ENCODE data around the gene TEX36. TPM values are rescaled to one million over a fixed set of nuclear protein-coding genes. Genes with fewer than 3 reads are reported as not detected.

TEX36 gene
- total RNA-seq, 1 experiment from 2014 or later = not detected

- Mint-ChIP-seq H3K9me3 (ENCODE audit: unreplicated experiment) (peaks cover 8% of the 10 kb centered on the region), H3K27ac (ENCODE audit: low read depth, unreplicated experiment) (no peak overlapping the region), H3K4me3 (ENCODE audit: unreplicated experiment) (no peak overlapping the region), H3K4me1 (ENCODE audit: insufficient read depth, unreplicated experiment) (no peaks in the 10 kb centered on the region), H3K36me3 (ENCODE audit: insufficient read depth, unreplicated experiment) (no peaks in the 10 kb centered on the region), H3K27me3 (ENCODE audit: insufficient read depth, unreplicated experiment) (no peaks in the 10 kb centered on the region)
- no peak for TF ChIP-seq CTCF (IDR thresholded peaks at IDR 0.05; ENCODE audit: unreplicated experiment)
- intact Hi-C loops (cut with micrococcal nuclease) = no loop called here
- BruUV-seq (replicated peaks) = no TSS peak
- ChIA-PET CTCF (no interaction called here), POLR2A (interaction anchor here (0.6 kb wide), 1 partner anchor 9 kb away, joined by 3 read pairs; no protein-coding TSS in a partner anchor)
- DNase-seq (ENCODE audit: unreplicated experiment) = no peak
Observed at GRCh38 chr10:125711110-125711750, 28.3 kb upstream of the TEX36 start.

GRCh38 chr10:125709553-125710474 lies 26.9 kb upstream of the TEX36 start:
- no peak overlapping the region for H3K4me3 Mint-ChIP-seq (ENCODE audit: unreplicated experiment)
- no peak overlapping the region for H3K27ac Mint-ChIP-seq (ENCODE audit: low read depth, unreplicated experiment)
- ChIA-PET POLR2A (interaction anchor here (0.6 kb wide), 1 partner anchor 756 kb away, joined by 4 read pairs; no protein-coding TSS in a partner anchor), CTCF (interaction anchor here (0.7 kb wide), 1 partner anchor 51 kb away, joined by 3 read pairs; no protein-coding TSS in a partner anchor)
- H3K27me3 Mint-ChIP-seq (ENCODE audit: insufficient read depth, unreplicated experiment) = no peaks in the 10 kb centered on the region
- intact Hi-C loops (cut with micrococcal nuclease) = no loop called here
- no peak for DNase-seq (ENCODE audit: unreplicated experiment)
- H3K9me3 Mint-ChIP-seq (ENCODE audit: unreplicated experiment) = peaks cover 8% of the 10 kb centered on the region
- BruUV-seq (replicated peaks) = no TSS peak
- no peak for TF ChIP-seq CTCF (IDR thresholded peaks at IDR 0.05; ENCODE audit: unreplicated experiment)
- H3K4me1 Mint-ChIP-seq (ENCODE audit: insufficient read depth, unreplicated experiment) = no peaks in the 10 kb centered on the region
- H3K36me3 Mint-ChIP-seq (ENCODE audit: insufficient read depth, unreplicated experiment) = no peaks in the 10 kb centered on the region

- Mint-ChIP-seq H3K4me1 (ENCODE audit: insufficient read depth, unreplicated experiment) (no peaks in the 10 kb centered on the region), H3K27me3 (ENCODE audit: insufficient read depth, unreplicated experiment) (no peaks in the 10 kb centered on the region), H3K9me3 (ENCODE audit: unreplicated experiment) (peaks cover 8% of the 10 kb centered on the region), H3K4me3 (ENCODE audit: unreplicated experiment) (no peak overlapping the region), H3K36me3 (ENCODE audit: insufficient read depth, unreplicated experiment) (no peaks in the 10 kb centered on the region), H3K27ac (ENCODE audit: low read depth, unreplicated experiment) (no peak overlapping the region)
- BruUV-seq (replicated peaks) = no TSS peak
- DNase-seq (ENCODE audit: unreplicated experiment) = no peak
- TF ChIP-seq CTCF (IDR thresholded peaks at IDR 0.05; ENCODE audit: unreplicated experiment) = no peak
- intact Hi-C loops (cut with micrococcal nuclease) = no loop called here
- CTCF ChIA-PET = interaction anchor here (0.7 to 1.2 kb wide), 2 partner anchors 10 to 50 kb away, joined by 3 to 6 read pairs; no protein-coding TSS in a partner anchor
- POLR2A ChIA-PET = interaction anchor here (0.6 to 2.0 kb wide), 2 partner anchors 10 to 756 kb away, joined by 4 to 8 read pairs; partner anchors contain the start of gene EDRF1
Observed at GRCh38 chr10:125708971-125709503, 26.1 kb upstream of the TEX36 start.

Measured in MCF 10A (cell line).